Endothelial cell of umbilical vein (primary cell): ENCODE measurements around the gene C16orf78. TPM values are rescaled to one million over a fixed set of nuclear protein-coding genes. Genes with fewer than 3 reads are reported as not detected.

Source experiments
- BruUV-seq: library from RNA; stranded (reverse); fragments of 400-500 nt; replicated peaks from 2 replicates; lab custom pipeline; 2021; lab: Mats Ljungman, UMichigan
- CTCF ChIA-PET: fragments of 300-600, 350-600 bp; sonication (Branson Sonifier 250); formaldehyde crosslinking; loops from one replicate; lab custom pipeline; 2021; ENCODE audit warnings: antibody characterized with exemption, inconsistent platforms; lab: Charles Lee
- POLR2A ChIA-PET: fragments of 300-600, 350-600 bp; sonication (Branson Sonifier 250); formaldehyde crosslinking; loops from one replicate; lab custom pipeline; 2021; ENCODE audit warnings: antibody characterized with exemption, inconsistent platforms; lab: Charles Lee
- DNase-seq: peaks from one replicate; pipeline ENCODE4 v3.0.0-alpha.2; 2011; ENCODE audit warnings: low read depth, low spot score
- FAIRE-seq: peaks from 2 replicates; lab custom pipeline; 2011; peaks lifted over from hg19 to GRCh38; lab: Jason Lieb, UNC
- H2AFZ ChIP-seq: 2 replicates; pipeline ENCODE4 v1.6.0; 2012; ENCODE audit warnings: low read depth, low read length, control low read depth, inconsistent platforms
- H3K27ac ChIP-seq: 2 replicates; pipeline ENCODE4 v1.5.1; 2011; ENCODE audit warnings: low read depth, mild to moderate bottlenecking, control low read depth, low read length, moderate library complexity; ENCODE audit not compliant: insufficient read depth
- H3K27me3 ChIP-seq, 2 experiments: 2 replicates each; pipeline versions ENCODE4 v1.6.0 to v1.6.1; 2011; ENCODE audit warnings: low read length in 2 of 2, mixed read lengths in 1 of 2; ENCODE audit not compliant: control insufficient read depth in 2 of 2, insufficient read depth in 2 of 2
- H3K36me3 ChIP-seq, 2 experiments: 2 replicates in 1 of 2; 3 replicates in 1 of 2; pipeline ENCODE4 v1.5.1; 2011; ENCODE audit warnings: low read length in 2 of 2, mild to moderate bottlenecking in 1 of 2, moderate library complexity in 1 of 2; ENCODE audit not compliant: control insufficient read depth in 2 of 2, insufficient read depth in 2 of 2; ENCODE audit errors: extremely low read depth in 1 of 2
- H3K4me1 ChIP-seq: 3 replicates; pipeline ENCODE4 v1.5.1; 2011; ENCODE audit warnings: mild to moderate bottlenecking, low read length; ENCODE audit not compliant: control insufficient read depth, insufficient read depth; ENCODE audit errors: extremely low read depth
- H3K4me2 ChIP-seq: 2 replicates; pipeline ENCODE4 v1.6.1; 2011; ENCODE audit warnings: low read length, control low read depth, mixed read lengths; ENCODE audit not compliant: insufficient read depth
- H3K4me3 ChIP-seq, 3 experiments: fragments of 200-600 bp in 1 of 3; sonication (generic), shearing (Covaris generic) in 1 of 3; replicated peaks in 1 of 3; 2 replicates each; pipeline ENCODE4 v1.5.1; 2011 to 2016; ENCODE audit warnings: control low read depth in 3 of 3, low read length in 3 of 3, mild to moderate bottlenecking in 2 of 3, inconsistent platforms in 1 of 3, low read depth in 1 of 3, moderate library complexity in 1 of 3; ENCODE audit not compliant: insufficient read depth in 1 of 3
- H3K79me2 ChIP-seq: 2 replicates; pipeline ENCODE4 v1.6.0; 2012; ENCODE audit warnings: low read length, inconsistent platforms; ENCODE audit not compliant: control insufficient read depth, insufficient read depth
- H3K9ac ChIP-seq: replicated peaks from 2 replicates; pipeline ENCODE3; 2011; ENCODE audit warnings: low read length, control low read depth; ENCODE audit not compliant: insufficient read depth; ENCODE audit errors: extremely low read depth
- H3K9me1 ChIP-seq: replicated peaks from 3 replicates; pipeline ENCODE4 v1.6.0; 2011; ENCODE audit warnings: mild to moderate bottlenecking, low read length; ENCODE audit not compliant: control insufficient read depth, insufficient read depth; ENCODE audit errors: extremely low read depth
- H3K9me3 ChIP-seq: replicated peaks from 2 replicates; pipeline ENCODE4 v1.5.1; 2012; ENCODE audit warnings: low read length, inconsistent platforms; ENCODE audit not compliant: control insufficient read depth, insufficient read depth
- H4K20me1 ChIP-seq: replicated peaks from 2 replicates; pipeline ENCODE3; 2011; ENCODE audit warnings: mild to moderate bottlenecking, low read length; ENCODE audit not compliant: control insufficient read depth, insufficient read depth; ENCODE audit errors: extremely low read depth
- EZH2 ChIP-seq: IDR thresholded peaks from 2 replicates; pipeline ENCODE4 v1.6.1; 2012; ENCODE audit warnings: borderline replicate concordance, low read depth, mild to moderate bottlenecking, moderate library complexity, low read length, inconsistent platforms; ENCODE audit not compliant: severe bottlenecking
- FOS ChIP-seq: IDR thresholded peaks from 2 replicates; pipeline ENCODE4 v1.6.1; 2011; ENCODE audit warnings: mild to moderate bottlenecking, low read length, moderate library complexity, borderline replicate concordance; ENCODE audit not compliant: insufficient read depth
- GATA2 ChIP-seq: IDR thresholded peaks from 2 replicates; pipeline ENCODE4 v1.7.0; 2011; ENCODE audit warnings: low read depth, mild to moderate bottlenecking, moderate library complexity, mixed read lengths, low read length; ENCODE audit not compliant: insufficient read length, insufficient read depth
- MYC ChIP-seq: IDR thresholded peaks from one replicate; pipeline ENCODE4 v1.6.1; 2011; ENCODE audit warnings: mild to moderate bottlenecking, low read depth, low read length
- POLR2AphosphoS5 ChIP-seq: IDR thresholded peaks from 2 replicates; pipeline ENCODE4 v1.6.1; 2012; ENCODE audit warnings: low read depth, mild to moderate bottlenecking, control low read depth, low read length, moderate library complexity; ENCODE audit not compliant: insufficient read depth
- dilution Hi-C: fragments of 300-500 bp; cut with MboI; formaldehyde crosslinking; loops from one replicate; pipeline ENCODE4 v1.15.0; 2019; ENCODE audit warnings: low sequenced_read_pairs; ENCODE audit not compliant: extremely low pct_ligation_motif_present
- intact Hi-C: fragments of 100-400 bp; cut with micrococcal nuclease; formaldehyde crosslinking; loops from one replicate; pipeline ENCODE4 v1.10.0; 2022
- polyA plus RNA-seq, 4 experiments: library from polyadenylated mRNA; depleted of rRNA in 3 of 4; stranded (reverse) in 3 of 4; unstranded in 1 of 4; fragments of >200 nt; gene quantifications; 2 replicates each; pipeline versions ENCODE4 v1.2.1 to v1.2.3, GENCODE V29; 2011 to 2012; ENCODE audit warnings: missing spikeins in 1 of 4
- total RNA-seq: library from RNA; stranded (reverse); gene quantifications from 2 replicates; pipeline ENCODE4 v1.2.3, GENCODE V29; 2021
- TF ChIP-seq, protein P1 (sequence below), 2 donors: IDR thresholded peaks; 1 replicate in 1 of 2; 2 replicates in 1 of 2; pipeline ENCODE4 v1.5.1; 2011; ENCODE audit warnings: low read length in 2 of 2, mild to moderate bottlenecking in 2 of 2, moderate library complexity in 2 of 2, control low read depth in 1 of 2, inconsistent platforms in 1 of 2, low read depth in 1 of 2; ENCODE audit not compliant: insufficient read depth in 1 of 2; ENCODE audit errors: extremely low read depth in 1 of 2
- TF ChIP-seq, protein P2 (sequence below): IDR thresholded peaks from 2 replicates; pipeline ENCODE4 v1.6.1; 2011; ENCODE audit not compliant: insufficient read depth, insufficient read length

Gene C16orf78
- total and polyA plus RNA-seq, 2 donors (not counting 3 experiments of a cell fraction or from before 2014, with no cell fraction given), result not detected

DNA sequence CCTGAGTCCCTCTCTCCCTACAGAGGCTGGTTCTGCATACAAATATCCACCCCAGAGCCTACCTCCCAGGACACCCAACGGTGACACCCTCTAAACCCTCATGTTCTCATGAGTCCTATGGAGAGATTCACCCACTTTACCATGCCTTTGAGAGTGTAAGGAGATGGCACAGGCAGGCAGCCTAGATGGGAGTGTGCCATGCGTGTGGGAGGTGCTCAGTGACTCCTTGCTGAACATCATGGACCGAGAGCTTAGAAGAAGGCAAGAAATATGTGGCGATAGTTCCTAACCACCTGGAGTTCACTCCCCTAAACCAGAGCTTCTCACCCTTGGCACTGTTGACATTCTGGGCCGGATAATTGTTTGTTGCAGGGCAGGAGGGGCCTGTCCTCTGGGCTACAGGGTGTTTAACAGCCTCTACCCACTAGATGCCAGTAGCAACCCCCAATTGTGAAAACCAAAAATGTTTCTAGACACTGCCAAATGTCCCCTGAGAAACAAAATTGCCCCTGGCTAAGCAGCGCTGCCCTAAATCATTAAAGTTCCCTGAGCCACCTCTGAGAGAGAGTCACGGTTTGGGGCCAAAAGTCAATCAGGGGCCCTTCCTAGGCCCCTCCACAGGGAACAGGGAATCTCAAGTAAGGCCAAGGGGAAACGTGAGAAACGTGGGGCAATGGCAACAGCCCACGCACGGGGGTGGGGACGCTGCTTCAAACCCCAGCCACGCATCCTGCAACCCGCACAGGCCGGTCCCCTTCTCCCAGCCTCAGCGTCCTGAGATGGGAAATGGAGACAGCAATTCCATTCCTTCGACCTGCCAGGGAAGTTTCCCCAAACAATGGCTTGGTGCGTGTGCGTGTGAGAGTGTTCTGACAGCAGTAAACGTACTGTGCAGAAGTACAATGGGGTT lies 66.8 kb downstream of the C16orf78 start:
- no peak for TF ChIP-seq POLR2AphosphoS5
- TF ChIP-seq GATA2, result no peak
- intact Hi-C loops (loop anchor here (5.0 kb wide), 2 partner anchors 52 to 417 kb away; partner anchors contain the start of gene ZNF423), dilution Hi-C loops (no loop called here)
- H4K20me1 ChIP-seq, result no peaks in the 10 kb centered on the region
- no peaks in the 10 kb centered on the region for H3K9me1 ChIP-seq
- H3K27me3 ChIP-seq, result no peaks in the 10 kb centered on the region
- H2AFZ ChIP-seq, result no peak overlapping the region
- H3K4me1 ChIP-seq, result no peaks in the 10 kb centered on the region
- no TSS peak for BruUV-seq
- H3K4me2 ChIP-seq, result no peak overlapping the region
- H3K9ac ChIP-seq, result no peak overlapping the region
- no peaks in the 10 kb centered on the region for H3K9me3 ChIP-seq
- no peaks in the 10 kb centered on the region for H3K36me3 ChIP-seq
- no peaks in the 10 kb centered on the region for H3K79me2 ChIP-seq
- DNase-seq, result no peak
- CTCF ChIA-PET, result no interaction called here
- H3K4me3 ChIP-seq, result no peak overlapping the region
- H3K27ac ChIP-seq, result no peak overlapping the region
- FAIRE-seq, result no peak
- POLR2A ChIA-PET, result no interaction called here

DNA sequence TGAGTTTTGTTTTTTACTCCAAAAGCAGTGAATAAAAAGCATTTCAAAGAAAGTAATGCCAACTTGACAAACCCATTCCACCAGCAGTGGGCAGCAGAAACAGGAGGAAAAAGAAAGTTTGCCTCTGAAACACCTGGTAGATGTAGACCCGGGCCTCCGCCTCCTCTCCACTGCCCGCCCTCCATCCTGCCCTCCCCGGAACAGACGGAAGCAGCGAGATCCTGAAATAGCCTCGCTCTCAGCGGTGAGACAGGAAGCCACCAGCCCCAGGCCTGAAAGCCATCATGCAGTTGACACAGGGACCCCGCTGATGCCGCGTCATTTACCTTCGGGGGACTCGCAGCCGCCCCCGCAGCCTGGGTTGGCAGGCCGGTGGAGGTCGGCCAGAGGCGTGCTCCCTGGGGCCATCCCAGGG lies 67.8 kb downstream of the C16orf78 start:
- no peaks in the 10 kb centered on the region for H3K79me2 ChIP-seq
- DNase-seq (no peak), FAIRE-seq (no peak)
- dilution Hi-C loops (no loop called here), intact Hi-C loops (loop anchor here (5.0 kb wide), 2 partner anchors 51 to 416 kb away; partner anchors contain the start of gene ZNF423)
- POLR2A ChIA-PET, result no interaction called here
- no TSS peak for BruUV-seq
- H3K9me3 ChIP-seq, result no peaks in the 10 kb centered on the region
- CTCF ChIA-PET, result no interaction called here
- H2AFZ ChIP-seq, result no peak overlapping the region
- H3K9me1 ChIP-seq, result no peaks in the 10 kb centered on the region
- H3K4me3 ChIP-seq, result no peak overlapping the region
- TF ChIP-seq MYC, result no peak
- TF ChIP-seq EZH2, result no peak
- TF ChIP-seq, protein P1, sequence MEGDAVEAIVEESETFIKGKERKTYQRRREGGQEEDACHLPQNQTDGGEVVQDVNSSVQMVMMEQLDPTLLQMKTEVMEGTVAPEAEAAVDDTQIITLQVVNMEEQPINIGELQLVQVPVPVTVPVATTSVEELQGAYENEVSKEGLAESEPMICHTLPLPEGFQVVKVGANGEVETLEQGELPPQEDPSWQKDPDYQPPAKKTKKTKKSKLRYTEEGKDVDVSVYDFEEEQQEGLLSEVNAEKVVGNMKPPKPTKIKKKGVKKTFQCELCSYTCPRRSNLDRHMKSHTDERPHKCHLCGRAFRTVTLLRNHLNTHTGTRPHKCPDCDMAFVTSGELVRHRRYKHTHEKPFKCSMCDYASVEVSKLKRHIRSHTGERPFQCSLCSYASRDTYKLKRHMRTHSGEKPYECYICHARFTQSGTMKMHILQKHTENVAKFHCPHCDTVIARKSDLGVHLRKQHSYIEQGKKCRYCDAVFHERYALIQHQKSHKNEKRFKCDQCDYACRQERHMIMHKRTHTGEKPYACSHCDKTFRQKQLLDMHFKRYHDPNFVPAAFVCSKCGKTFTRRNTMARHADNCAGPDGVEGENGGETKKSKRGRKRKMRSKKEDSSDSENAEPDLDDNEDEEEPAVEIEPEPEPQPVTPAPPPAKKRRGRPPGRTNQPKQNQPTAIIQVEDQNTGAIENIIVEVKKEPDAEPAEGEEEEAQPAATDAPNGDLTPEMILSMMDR (IDR thresholded peaks at IDR 0.05; ENCODE audit: extremely low read depth in 1 of 2, insufficient read depth in 1 of 2, low read depth in 1 of 2, low read length in 2 of 2), result no peak
- TF ChIP-seq POLR2AphosphoS5, result no peak
- TF ChIP-seq FOS, result no peak
- TF ChIP-seq, protein P2, sequence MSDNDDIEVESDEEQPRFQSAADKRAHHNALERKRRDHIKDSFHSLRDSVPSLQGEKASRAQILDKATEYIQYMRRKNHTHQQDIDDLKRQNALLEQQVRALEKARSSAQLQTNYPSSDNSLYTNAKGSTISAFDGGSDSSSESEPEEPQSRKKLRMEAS, result no peak
- no peaks in the 10 kb centered on the region for H3K36me3 ChIP-seq
- no peak overlapping the region for H3K9ac ChIP-seq
- no peak overlapping the region for H3K4me2 ChIP-seq
- no peaks in the 10 kb centered on the region for H3K27me3 ChIP-seq
- H4K20me1 ChIP-seq, result no peaks in the 10 kb centered on the region
- no peaks in the 10 kb centered on the region for H3K4me1 ChIP-seq
- H3K27ac ChIP-seq, result no peak overlapping the region
